ENCODE results near the gene SETD9.

The SETD9 gene

GRCh38 chr5:56941981-56942380 is 32.6 kb downstream of the SETD9 start:
- no peak for FAIRE-seq

GRCh38 chr5:56947052-56947451 is 37.7 kb downstream of the SETD9 start:
- FAIRE-seq, result peak; percentile 23

GRCh38 chr5:56950626-56951125 is 41.3 kb downstream of the SETD9 start:
- no peak for FAIRE-seq

- FAIRE-seq, result no peak
Measured at GRCh38 chr5:56951126-56951945, 41.9 kb downstream of the SETD9 start.

- FAIRE-seq, result no peak
Measured at GRCh38 chr5:56951946-56952691, 42.7 kb downstream of the SETD9 start, which contains the start of gene MIER3. Gene MIER3, minus strand, starts transcription at chr5:56952123. Its CDS starts 21 bp downstream, at chr5:56952102.

GRCh38 chr5:56954262-56954661 is 44.9 kb downstream of the SETD9 start:
- no peak for FAIRE-seq

GRCh38 chr5:56958595-56958994 is 49.2 kb downstream of the SETD9 start:
- no peak for FAIRE-seq

- no peak for FAIRE-seq
Measured at GRCh38 chr5:56959326-56959725, 49.9 kb downstream of the SETD9 start.

GRCh38 chr5:56961746-56962145 is 52.4 kb downstream of the SETD9 start:
- FAIRE-seq, result no peak

- no peak for FAIRE-seq
Measured at GRCh38 chr5:56962286-56962685, 52.9 kb downstream of the SETD9 start.

GRCh38 chr5:56963246-56963645 is 53.9 kb downstream of the SETD9 start:
- no peak for FAIRE-seq

- FAIRE-seq, result no peak
Measured at GRCh38 chr5:56964173-56964572, 54.8 kb downstream of the SETD9 start.
